Natural killer cell (primary cell): ENCODE data around the gene DGKD. TPM values are rescaled to one million over a fixed set of nuclear protein-coding genes. Genes with fewer than 3 reads are reported as not detected.

Source experiments
- ATAC-seq, 3 donors: fragments of 150-1000 bp in 2 of 3; fragments of 200-7000 bp in 1 of 3; cut with Tn5 transposase; 1 replicate in 1 of 3; 2 replicates in 2 of 3; pipeline ENCODE4 v1.10.0; 2021; ENCODE audit warnings: mild to moderate bottlenecking in 2 of 3, moderate library complexity in 2 of 3
- DNase-seq, 2 donors: peaks; one replicate each; pipeline versions ENCODE4 v3.0.0 to v3.0.0-alpha.2; 2013 to 2021; ENCODE audit warnings: mixed read lengths in 1 of 2
- H3K27ac ChIP-seq: one replicate; pipeline ENCODE4 v1.5.1; 2013; ENCODE audit warnings: mild to moderate bottlenecking, low read length
- H3K27me3 ChIP-seq: one replicate; pipeline ENCODE4 v1.6.1; 2013; ENCODE audit warnings: low read length; ENCODE audit not compliant: control insufficient read depth, insufficient read depth
- H3K36me3 ChIP-seq: one replicate; pipeline ENCODE4 v1.6.1; 2013; ENCODE audit warnings: low read length; ENCODE audit not compliant: control insufficient read depth, insufficient read depth
- H3K4me1 ChIP-seq: one replicate; pipeline ENCODE4 v1.6.1; 2013; ENCODE audit warnings: low read length; ENCODE audit not compliant: control insufficient read depth, insufficient read depth
- H3K4me3 ChIP-seq: one replicate; pipeline ENCODE4 v1.5.1; 2013; ENCODE audit warnings: low read length
- H3K9me3 ChIP-seq: one replicate; pipeline ENCODE4 v1.6.1; 2013; ENCODE audit warnings: low read length; ENCODE audit not compliant: control insufficient read depth, insufficient read depth
- H3K27ac Mint-ChIP-seq, 2 donors: one replicate each; pipeline ENCODE4 v1.8.0; 2022; ENCODE audit warnings: mild to moderate bottlenecking in 2 of 2, mixed read lengths in 2 of 2, moderate library complexity in 1 of 2
- H3K27me3 Mint-ChIP-seq, 2 donors: one replicate each; pipeline ENCODE4 v1.8.0; 2022; ENCODE audit warnings: low read depth in 2 of 2, mixed read lengths in 2 of 2
- H3K36me3 Mint-ChIP-seq: one replicate; pipeline ENCODE4 v1.8.0; 2022; ENCODE audit warnings: mixed read lengths
- H3K4me1 Mint-ChIP-seq, 2 donors: one replicate each; pipeline ENCODE4 v1.8.0; 2022; ENCODE audit warnings: mixed read lengths in 2 of 2
- H3K4me3 Mint-ChIP-seq: one replicate; pipeline ENCODE4 v1.8.0; 2022; ENCODE audit warnings: mild to moderate bottlenecking, moderate library complexity, mixed read lengths
- H3K9me3 Mint-ChIP-seq, 2 donors: one replicate each; pipeline ENCODE4 v1.8.0; 2022; ENCODE audit warnings: mixed read lengths in 2 of 2
- CTCF ChIP-seq: fragments of 200-600 bp; IDR thresholded peaks from one replicate; pipeline ENCODE4 v1.8.0; 2022; ENCODE audit warnings: antibody characterized with exemption
- WGBS: methylation state at CpG from one replicate; pipeline ENCODE4 v1.1.7; 2013; ENCODE audit warnings: missing lambda C conversion rate; ENCODE audit not compliant: insufficient coverage; 5-methylcytosine and 5-hydroxymethylcytosine counted together
- intact Hi-C: fragments of 100-400 bp; cut with micrococcal nuclease; formaldehyde crosslinking; loops from one replicate; pipeline ENCODE4 v1.14.2; 2022
- total RNA-seq, 4 donors: library from RNA; stranded (reverse); fragments of 120-200 nt in 1 of 4; gene quantifications; one replicate each; pipeline versions ENCODE4 v1.2.3 to v1.2.4, GENCODE V29; 2013 to 2022

DGKD gene
- total RNA-seq, 3 donors from 2014 or later (not counting 1 experiment from before 2014, with no cell fraction given): 299 to 456 (median 329) TPM

GRCh38 chr2:233385489-233386044 is 31.3 kb downstream of the DGKD start:
- peak; percentile 78 to 90 (median 86) for ATAC-seq
- no peaks in the 10 kb centered on the region for H3K9me3 ChIP-seq
- H3K27ac Mint-ChIP-seq: peak overlapping the region; percentile 91 to 93
- peaks cover 20% of the 10 kb centered on the region for H3K36me3 ChIP-seq
- intact Hi-C loops: loop anchor here (1.0 to 10.0 kb wide), 3 partner anchors 27 to 301 kb away; no protein-coding TSS in a partner anchor
- H3K27me3 Mint-ChIP-seq: no peaks in the 10 kb centered on the region
- WGBS: 3% methylated on average over 14 of the region's 14 CpGs
- peaks cover 88% of the 10 kb centered on the region for H3K4me1 ChIP-seq
- H3K4me3 ChIP-seq: no peak overlapping the region
- peak; percentile 58 to 76 for DNase-seq
- H3K4me1 Mint-ChIP-seq: peaks cover 90 to 93% of the 10 kb centered on the region in 2 donors
- H3K27ac ChIP-seq: peak overlapping the region; percentile 64
- H3K36me3 Mint-ChIP-seq: no peaks in the 10 kb centered on the region
- H3K27me3 ChIP-seq: no peaks in the 10 kb centered on the region
- TF ChIP-seq CTCF: no peak
- peak overlapping the region; percentile 87 for H3K4me3 Mint-ChIP-seq
- H3K9me3 Mint-ChIP-seq: no peaks in the 10 kb centered on the region

- H3K27me3 Mint-ChIP-seq: no peaks in the 10 kb centered on the region
- H3K4me3 ChIP-seq: no peak overlapping the region
- H3K27ac ChIP-seq: peak overlapping the region; percentile 64
- DNase-seq (peak in 1 of 2 donors; percentile 43), ATAC-seq (peak in 2 of 3 donors; percentile 22 to 37)
- no peak for TF ChIP-seq CTCF
- no peaks in the 10 kb centered on the region for H3K27me3 ChIP-seq
- H3K4me1 Mint-ChIP-seq: peaks cover 81 to 89% of the 10 kb centered on the region in 2 donors
- no peaks in the 10 kb centered on the region for H3K9me3 ChIP-seq
- peaks cover 6% of the 10 kb centered on the region for H3K36me3 Mint-ChIP-seq
- H3K9me3 Mint-ChIP-seq: no peaks in the 10 kb centered on the region
- peaks cover 80% of the 10 kb centered on the region for H3K4me1 ChIP-seq
- peak overlapping the region; percentile 91 to 93 for H3K27ac Mint-ChIP-seq
- peaks cover 26% of the 10 kb centered on the region for H3K36me3 ChIP-seq
- 65% methylated on average over 13 of the region's 13 CpGs for WGBS
- intact Hi-C loops: loop anchor here (10.0 kb wide), 2 partner anchors 52 to 302 kb away; no protein-coding TSS in a partner anchor
- peak overlapping the region; percentile 87 for H3K4me3 Mint-ChIP-seq
Observed at GRCh38 chr2:233386382-233387041, 32.2 kb downstream of the DGKD start.

- H3K9me3 Mint-ChIP-seq: no peaks in the 10 kb centered on the region
- no peak for TF ChIP-seq CTCF
- Histone ChIP-seq H3K27ac (peak overlapping the region; percentile 64), H3K4me3 (no peak overlapping the region), H3K27me3 (no peaks in the 10 kb centered on the region), H3K4me1 (peaks cover 73% of the 10 kb centered on the region), H3K9me3 (no peaks in the 10 kb centered on the region), H3K36me3 (peaks cover 31% of the 10 kb centered on the region)
- H3K27me3 Mint-ChIP-seq: no peaks in the 10 kb centered on the region
- DNase-seq (no peak), ATAC-seq (no peak)
- whole genome bisulfite sequencing: 96% methylated on average over 13 of the region's 13 CpGs
- peak overlapping the region; percentile 87 for H3K4me3 Mint-ChIP-seq
- intact Hi-C loops: loop anchor here (10.0 kb wide), 2 partner anchors 52 to 302 kb away; no protein-coding TSS in a partner anchor
- peaks cover 8% of the 10 kb centered on the region for H3K36me3 Mint-ChIP-seq
- H3K27ac Mint-ChIP-seq: peak overlapping the region; percentile 91 to 93
- peaks cover 73 to 85% of the 10 kb centered on the region in 2 donors for H3K4me1 Mint-ChIP-seq
Observed at GRCh38 chr2:233387225-233387624, 32.9 kb downstream of the DGKD start.
